ENCODE measurements around the gene ELOVL2. TPM values are rescaled to one million over a fixed set of nuclear protein-coding genes. Genes with fewer than 3 reads are reported as not detected.
"Not testable (repeated sequence)": the region's sequence is repeated elsewhere in the genome, so short reads cannot be mapped to it uniquely, and the experiment has no call there.

Gene ELOVL2
- total RNA-seq, 1 experiment from 2014 or later = 0.07 TPM

DNA sequence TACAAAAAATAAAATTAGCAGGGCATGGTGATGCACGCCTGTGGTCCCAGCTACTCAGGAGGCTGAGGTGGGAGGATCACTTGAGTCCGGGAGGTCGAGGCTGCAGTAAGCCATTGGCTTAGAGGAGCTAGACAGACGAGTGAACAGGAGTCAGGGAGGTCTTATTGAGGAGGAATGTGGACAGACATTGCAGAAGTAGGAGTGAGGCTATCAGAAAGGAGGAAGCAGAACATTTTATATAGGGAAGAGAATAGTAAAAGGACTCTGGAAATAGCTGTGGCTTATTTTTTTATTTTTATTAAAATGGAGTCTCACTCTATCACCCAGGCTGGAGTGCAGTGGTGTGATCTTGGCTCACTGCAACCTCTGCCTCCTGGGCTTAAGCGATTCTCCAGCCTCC lies 47.0 kb upstream of the ELOVL2 start:
- intact Hi-C loops (cut with micrococcal nuclease); H3K4me3 ChIP-seq (replicated peaks in 1 of 2; ENCODE audit: low read depth in 1 of 2, low read length in 2 of 2); H4K20me1 ChIP-seq (ENCODE audit: insufficient read depth); H3K4me2 ChIP-seq (ENCODE audit: low read length); H2AFZ ChIP-seq (ENCODE audit: low read depth, low read length, poor library complexity, severe bottlenecking); RAD21 ChIA-PET (ENCODE audit: low non-redundant PET in 1 of 2, low total read pairs in 2 of 2, uncharacterized antibody in 2 of 2, unreplicated experiment in 2 of 2); DNase-seq (ENCODE audit: low read depth, low spot score); CTCF ChIA-PET; H3K27me3 ChIP-seq (ENCODE audit: insufficient read depth, low read length); H3K9me2 ChIP-seq (ENCODE audit: insufficient read depth); H3K9ac ChIP-seq (ENCODE audit: low read length); H3K9me3 ChIP-seq (ENCODE audit: control insufficient read depth in 1 of 2, insufficient read depth in 1 of 2, low read depth in 1 of 2, low read length in 2 of 2); H3K27ac ChIP-seq (ENCODE audit: low read depth, low read length); H3K36me3 ChIP-seq (ENCODE audit: control insufficient read depth in 1 of 2, insufficient read depth in 2 of 2, low read length in 2 of 2); BruUV-seq (replicated peaks); ATAC-seq: not testable (repeated sequence)
- peaks cover 9 to 22% of the 10 kb centered on the region in 2 experiments for H3K4me1 ChIP-seq (ENCODE audit: control insufficient read depth in 1 of 2, insufficient read depth in 2 of 2, low read length in 2 of 2)
- H3K79me2 ChIP-seq (ENCODE audit: insufficient read depth, low read length) = peaks cover 20% of the 10 kb centered on the region
- POLR2A ChIA-PET = interaction anchor here (0.6 kb wide), 1 partner anchor 282 kb away, joined by 3 read pairs; no protein-coding TSS in a partner anchor

DNA sequence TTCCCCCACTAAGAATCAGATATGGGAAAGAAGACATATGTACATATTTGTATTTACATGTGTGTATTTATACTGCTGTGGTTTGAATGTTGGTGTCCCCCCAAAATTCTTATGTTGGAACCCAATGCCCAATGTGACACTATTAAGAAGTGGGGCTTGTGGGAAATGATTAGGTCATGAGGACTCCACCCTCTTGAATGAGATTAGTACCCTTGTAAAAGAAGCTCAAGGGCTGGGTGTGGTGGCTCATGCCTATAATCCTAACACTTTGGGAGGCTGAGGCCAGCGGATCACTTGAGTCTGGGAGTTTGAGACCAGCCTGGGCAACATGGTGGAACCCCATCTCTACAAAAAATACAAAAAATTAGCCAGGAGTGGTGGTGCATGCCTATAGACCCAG lies 45.6 kb upstream of the ELOVL2 start:
- ChIA-PET POLR2A (no interaction called here), CTCF (no interaction called here), RAD21 (ENCODE audit: low non-redundant PET in 1 of 2, low total read pairs in 2 of 2, uncharacterized antibody in 2 of 2, unreplicated experiment in 2 of 2) (no interaction called here)
- H3K4me1 ChIP-seq (ENCODE audit: control insufficient read depth in 1 of 2, insufficient read depth in 2 of 2, low read length in 2 of 2) = peaks cover 4 to 8% of the 10 kb centered on the region in 2 experiments; a peak in 2 of 4 replicates
- no peak overlapping the region for H3K4me2 ChIP-seq (ENCODE audit: low read length)
- no peak overlapping the region for H3K27ac ChIP-seq (ENCODE audit: low read depth, low read length)
- H3K9me3 ChIP-seq (ENCODE audit: control insufficient read depth in 1 of 2, insufficient read depth in 1 of 2, low read depth in 1 of 2, low read length in 2 of 2) = no peaks in the 10 kb centered on the region
- H3K27me3 ChIP-seq (ENCODE audit: insufficient read depth, low read length) = no peaks in the 10 kb centered on the region
- no TSS peak for BruUV-seq (replicated peaks)
- intact Hi-C loops (cut with micrococcal nuclease) = no loop called here
- H4K20me1 ChIP-seq (ENCODE audit: insufficient read depth) = no peaks in the 10 kb centered on the region
- DNase-seq (ENCODE audit: low read depth, low spot score) (no peak), ATAC-seq (no peak)
- H3K36me3 ChIP-seq (ENCODE audit: control insufficient read depth in 1 of 2, insufficient read depth in 2 of 2, low read length in 2 of 2) = no peaks in the 10 kb centered on the region
- H3K4me3 ChIP-seq (replicated peaks in 1 of 2; ENCODE audit: low read depth in 1 of 2, low read length in 2 of 2) = no peak overlapping the region
- H3K9me2 ChIP-seq (ENCODE audit: insufficient read depth) = no peaks in the 10 kb centered on the region
- no peak for TF ChIP-seq JUND (IDR thresholded peaks at IDR 0.05)
- H2AFZ ChIP-seq (ENCODE audit: low read depth, low read length, poor library complexity, severe bottlenecking) = no peak overlapping the region
- H3K79me2 ChIP-seq (ENCODE audit: insufficient read depth, low read length) = peaks cover 5% of the 10 kb centered on the region
- H3K9ac ChIP-seq (ENCODE audit: low read length) = no peak overlapping the region

DNA sequence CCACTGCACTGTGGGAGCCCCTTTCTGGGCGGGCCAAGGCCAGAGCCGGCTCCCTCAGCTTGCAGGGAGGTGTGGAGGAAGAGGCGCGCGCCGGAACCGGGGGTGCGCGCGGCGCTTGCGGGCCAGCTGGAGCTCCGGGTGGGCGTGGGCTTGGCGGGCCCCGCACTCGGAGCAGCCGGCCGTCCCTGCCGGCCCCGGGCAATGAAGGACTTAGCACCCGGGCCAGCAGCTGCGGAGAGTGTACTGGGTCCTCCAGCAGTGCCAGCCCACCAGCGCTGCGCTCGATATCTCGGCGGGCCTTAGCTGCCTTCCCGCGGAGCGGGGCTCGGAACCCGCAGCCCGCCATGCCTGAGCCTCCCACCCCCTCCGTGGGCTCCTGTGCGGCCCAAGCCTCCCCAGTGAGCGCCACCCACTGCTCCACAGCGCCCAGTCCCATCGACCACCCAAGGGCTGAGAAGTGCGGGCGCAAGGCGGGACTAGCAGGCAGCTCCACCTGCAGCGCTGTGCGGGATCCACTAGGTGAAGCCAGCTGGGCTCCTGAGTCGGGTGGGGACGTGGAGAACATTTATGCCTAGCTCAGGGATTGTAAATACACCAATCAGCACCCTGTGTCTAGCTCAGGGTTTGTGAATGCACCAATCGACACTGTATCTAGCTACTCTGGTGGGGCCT lies 43.2 kb upstream of the ELOVL2 start:
- ATAC-seq; RAD21 ChIA-PET (ENCODE audit: low non-redundant PET in 1 of 2, low total read pairs in 2 of 2, uncharacterized antibody in 2 of 2, unreplicated experiment in 2 of 2); BruUV-seq (replicated peaks); H2AFZ ChIP-seq (ENCODE audit: low read depth, low read length, poor library complexity, severe bottlenecking); DNase-seq (ENCODE audit: low read depth, low spot score); H3K4me2 ChIP-seq (ENCODE audit: low read length); H3K4me3 ChIP-seq (replicated peaks in 1 of 2; ENCODE audit: low read depth in 1 of 2, low read length in 2 of 2); H3K9me2 ChIP-seq (ENCODE audit: insufficient read depth); H4K20me1 ChIP-seq (ENCODE audit: insufficient read depth); H3K9ac ChIP-seq (ENCODE audit: low read length); H3K27me3 ChIP-seq (ENCODE audit: insufficient read depth, low read length); H3K4me1 ChIP-seq (ENCODE audit: control insufficient read depth in 1 of 2, insufficient read depth in 2 of 2, low read length in 2 of 2); H3K27ac ChIP-seq (ENCODE audit: low read depth, low read length); H3K79me2 ChIP-seq (ENCODE audit: insufficient read depth, low read length); H3K36me3 ChIP-seq (ENCODE audit: control insufficient read depth in 1 of 2, insufficient read depth in 2 of 2, low read length in 2 of 2); H3K9me3 ChIP-seq (ENCODE audit: control insufficient read depth in 1 of 2, insufficient read depth in 1 of 2, low read depth in 1 of 2, low read length in 2 of 2); intact Hi-C loops (cut with micrococcal nuclease): not testable (repeated sequence)
- CTCF ChIA-PET = interaction anchor here (1.2 kb wide), 1 partner anchor 19 kb away, joined by 3 read pairs; no protein-coding TSS in a partner anchor
- POLR2A ChIA-PET = interaction anchor here (1.2 kb wide), 1 partner anchor 77 kb away, joined by 3 read pairs; no protein-coding TSS in a partner anchor
